Measurements from ENCODE around the gene KCNIP4. TPM values are rescaled to one million over a fixed set of nuclear protein-coding genes. Genes with fewer than 3 reads are reported as not detected.

The KCNIP4 gene
- total and polyA plus RNA-seq, 2 experiments from 2014 or later = 0.14 to 0.63 TPM

GRCh38 chr4:21873145-21873544 lies 75.4 kb downstream of the KCNIP4 start (continued):
- TF ChIP-seq ZNF114 (CRISPR knock-in tag; IDR thresholded peaks at IDR 0.05) (no peak), EZH2 (IDR thresholded peaks at IDR 0.05; ENCODE audit: low read depth, unreplicated experiment) (no peak), JUNB (IDR thresholded peaks at IDR 0.05; ENCODE audit: unreplicated experiment) (no peak)

- Histone ChIP-seq H3K9me2 (ENCODE audit: insufficient read depth) (no peaks in the 10 kb centered on the region; the same call in 1 of the 2 replicates), H3K4me3 (no peak overlapping the region), H3K27me3 (ENCODE audit: insufficient read depth) (no peaks in the 10 kb centered on the region), H3K4me1 (ENCODE audit: insufficient read depth) (peaks cover 14% of the 10 kb centered on the region; the same call in 1 of the 2 replicates), H4K20me1 (replicated peaks; ENCODE audit: insufficient read depth) (no peaks in the 10 kb centered on the region), H3K27ac (ENCODE audit: low read depth) (no peak overlapping the region), H3F3A (replicated peaks; ENCODE audit: low read depth) (no peaks in the 10 kb centered on the region), H3K79me2 (replicated peaks; ENCODE audit: insufficient read depth) (no peaks in the 10 kb centered on the region), H2AFZ (no peak overlapping the region), H3K36me3 (ENCODE audit: insufficient read depth) (no peaks in the 10 kb centered on the region), H3K4me2 (no peak overlapping the region)
- H3K4me1 Mint-ChIP-seq = peaks cover 14% of the 10 kb centered on the region; the same call in 2 of the 3 replicates
- no peak overlapping the region for H3K27ac Mint-ChIP-seq
- no peaks in the 10 kb centered on the region for H3K9me3 Mint-ChIP-seq
- TF ChIP-seq EZH2 (IDR thresholded peaks at IDR 0.05; ENCODE audit: low read depth, unreplicated experiment) (no peak), JUNB (IDR thresholded peaks at IDR 0.05; ENCODE audit: unreplicated experiment) (no peak), CREB1 (CRISPR knock-in tag; IDR thresholded peaks at IDR 0.05; ENCODE audit: low read depth) (no peak), ZNF331 (CRISPR knock-in tag; IDR thresholded peaks at IDR 0.05; ENCODE audit: low read depth) (no peak), POLR2AphosphoS5 (IDR thresholded peaks at IDR 0.05; ENCODE audit: low read depth) (no peak)
- TF ChIP-seq, protein P1, sequence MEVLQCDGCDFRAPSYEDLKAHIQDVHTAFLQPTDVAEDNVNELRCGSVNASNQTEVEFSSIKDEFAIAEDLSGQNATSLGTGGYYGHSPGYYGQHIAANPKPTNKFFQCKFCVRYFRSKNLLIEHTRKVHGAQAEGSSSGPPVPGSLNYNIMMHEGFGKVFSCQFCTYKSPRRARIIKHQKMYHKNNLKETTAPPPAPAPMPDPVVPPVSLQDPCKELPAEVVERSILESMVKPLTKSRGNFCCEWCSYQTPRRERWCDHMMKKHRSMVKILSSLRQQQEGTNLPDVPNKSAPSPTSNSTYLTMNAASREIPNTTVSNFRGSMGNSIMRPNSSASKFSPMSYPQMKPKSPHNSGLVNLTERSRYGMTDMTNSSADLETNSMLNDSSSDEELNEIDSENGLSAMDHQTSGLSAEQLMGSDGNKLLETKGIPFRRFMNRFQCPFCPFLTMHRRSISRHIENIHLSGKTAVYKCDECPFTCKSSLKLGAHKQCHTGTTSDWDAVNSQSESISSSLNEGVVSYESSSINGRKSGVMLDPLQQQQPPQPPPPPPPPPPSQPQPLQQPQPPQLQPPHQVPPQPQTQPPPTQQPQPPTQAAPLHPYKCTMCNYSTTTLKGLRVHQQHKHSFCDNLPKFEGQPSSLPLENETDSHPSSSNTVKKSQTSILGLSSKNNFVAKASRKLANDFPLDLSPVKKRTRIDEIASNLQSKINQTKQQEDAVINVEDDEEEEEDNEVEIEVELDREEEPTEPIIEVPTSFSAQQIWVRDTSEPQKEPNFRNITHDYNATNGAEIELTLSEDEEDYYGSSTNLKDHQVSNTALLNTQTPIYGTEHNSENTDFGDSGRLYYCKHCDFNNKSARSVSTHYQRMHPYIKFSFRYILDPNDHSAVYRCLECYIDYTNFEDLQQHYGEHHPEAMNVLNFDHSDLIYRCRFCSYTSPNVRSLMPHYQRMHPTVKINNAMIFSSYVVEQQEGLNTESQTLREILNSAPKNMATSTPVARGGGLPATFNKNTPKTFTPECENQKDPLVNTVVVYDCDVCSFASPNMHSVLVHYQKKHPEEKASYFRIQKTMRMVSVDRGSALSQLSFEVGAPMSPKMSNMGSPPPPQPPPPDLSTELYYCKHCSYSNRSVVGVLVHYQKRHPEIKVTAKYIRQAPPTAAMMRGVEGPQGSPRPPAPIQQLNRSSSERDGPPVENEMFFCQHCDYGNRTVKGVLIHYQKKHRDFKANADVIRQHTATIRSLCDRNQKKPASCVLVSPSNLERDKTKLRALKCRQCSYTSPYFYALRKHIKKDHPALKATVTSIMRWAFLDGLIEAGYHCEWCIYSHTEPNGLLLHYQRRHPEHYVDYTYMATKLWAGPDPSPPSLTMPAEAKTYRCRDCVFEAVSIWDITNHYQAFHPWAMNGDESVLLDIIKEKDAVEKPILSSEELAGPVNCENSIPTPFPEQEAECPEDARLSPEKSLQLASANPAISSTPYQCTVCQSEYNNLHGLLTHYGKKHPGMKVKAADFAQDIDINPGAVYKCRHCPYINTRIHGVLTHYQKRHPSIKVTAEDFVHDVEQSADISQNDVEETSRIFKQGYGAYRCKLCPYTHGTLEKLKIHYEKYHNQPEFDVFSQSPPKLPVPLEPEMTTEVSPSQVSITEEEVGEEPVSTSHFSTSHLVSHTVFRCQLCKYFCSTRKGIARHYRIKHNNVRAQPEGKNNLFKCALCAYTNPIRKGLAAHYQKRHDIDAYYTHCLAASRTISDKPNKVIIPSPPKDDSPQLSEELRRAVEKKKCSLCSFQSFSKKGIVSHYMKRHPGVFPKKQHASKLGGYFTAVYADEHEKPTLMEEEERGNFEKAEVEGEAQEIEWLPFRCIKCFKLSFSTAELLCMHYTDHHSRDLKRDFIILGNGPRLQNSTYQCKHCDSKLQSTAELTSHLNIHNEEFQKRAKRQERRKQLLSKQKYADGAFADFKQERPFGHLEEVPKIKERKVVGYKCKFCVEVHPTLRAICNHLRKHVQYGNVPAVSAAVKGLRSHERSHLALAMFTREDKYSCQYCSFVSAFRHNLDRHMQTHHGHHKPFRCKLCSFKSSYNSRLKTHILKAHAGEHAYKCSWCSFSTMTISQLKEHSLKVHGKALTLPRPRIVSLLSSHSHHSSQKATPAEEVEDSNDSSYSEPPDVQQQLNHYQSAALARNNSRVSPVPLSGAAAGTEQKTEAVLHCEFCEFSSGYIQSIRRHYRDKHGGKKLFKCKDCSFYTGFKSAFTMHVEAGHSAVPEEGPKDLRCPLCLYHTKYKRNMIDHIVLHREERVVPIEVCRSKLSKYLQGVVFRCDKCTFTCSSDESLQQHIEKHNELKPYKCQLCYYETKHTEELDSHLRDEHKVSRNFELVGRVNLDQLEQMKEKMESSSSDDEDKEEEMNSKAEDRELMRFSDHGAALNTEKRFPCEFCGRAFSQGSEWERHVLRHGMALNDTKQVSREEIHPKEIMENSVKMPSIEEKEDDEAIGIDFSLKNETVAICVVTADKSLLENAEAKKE (CRISPR knock-in tag; IDR thresholded peaks at IDR 0.05) = no peak
- DNase-seq (ENCODE audit: low spot score) = no peak
- no peaks in the 10 kb centered on the region for H3K36me3 Mint-ChIP-seq (ENCODE audit: low read depth)
- no peak overlapping the region for H3K4me3 Mint-ChIP-seq
- no peak for ATAC-seq
- peaks cover 2% of the 10 kb centered on the region for H3K27me3 Mint-ChIP-seq (ENCODE audit: insufficient read depth, low read depth, poor library complexity)
Observed at GRCh38 chr4:21872101-21872500, 76.5 kb downstream of the KCNIP4 start.
